Measurements from ENCODE around the gene PRKCE. TPM values are rescaled to one million over a fixed set of nuclear protein-coding genes. Genes with fewer than 3 reads are reported as not detected.

The PRKCE gene
- total and polyA plus RNA-seq, 2 experiments from 2014 or later = 9.6 to 11.9 TPM

GRCh38 chr2:45925636-45926366 is 274.3 kb downstream of the PRKCE start:
- H3K4me1 ChIP-seq (ENCODE audit: insufficient read depth) = peaks cover 7% of the 10 kb centered on the region
- no peak overlapping the region for H2AFZ ChIP-seq
- no peaks in the 10 kb centered on the region for H3K9me2 ChIP-seq (replicated peaks; ENCODE audit: insufficient read depth)
- H3K27ac ChIP-seq = no peak overlapping the region
- H3K36me3 ChIP-seq (replicated peaks; ENCODE audit: insufficient read depth, low read depth) = no peaks in the 10 kb centered on the region
- no peaks in the 10 kb centered on the region for H3K79me2 ChIP-seq
- no peak for DNase-seq (ENCODE audit: low spot score)
- H3K9me3 ChIP-seq (ENCODE audit: low read depth) = no peaks in the 10 kb centered on the region
- no peak overlapping the region for H3K4me2 ChIP-seq
- 87% methylated on average over 8 of the region's 8 CpGs for WGBS (ENCODE audit: low lambda C conversion rate, missing lambda C conversion rate)
- TF ChIP-seq EZH2phosphoT487 (IDR thresholded peaks at IDR 0.05; ENCODE audit: low read depth, severe bottlenecking, unreplicated experiment) (no peak), EZH2 (IDR thresholded peaks at IDR 0.05; ENCODE audit: borderline replicate concordance) (no peak), CTCF (IDR thresholded peaks at IDR 0.05; ENCODE audit: poor library complexity) (no peak)
- H3K27me3 ChIP-seq = no peaks in the 10 kb centered on the region
- H4K20me1 ChIP-seq (ENCODE audit: insufficient read depth, poor library complexity, severe bottlenecking) = no peaks in the 10 kb centered on the region
- H3K4me3 ChIP-seq = no peak overlapping the region

- TF ChIP-seq CTCF (IDR thresholded peaks at IDR 0.05; ENCODE audit: poor library complexity) = no peak
- WGBS (ENCODE audit: low lambda C conversion rate, missing lambda C conversion rate) = 91% methylated on average over 10 of the region's 10 CpGs
- Histone ChIP-seq H2AFZ (no peak overlapping the region), H3K36me3 (replicated peaks; ENCODE audit: insufficient read depth, low read depth) (no peaks in the 10 kb centered on the region), H3K79me2 (no peaks in the 10 kb centered on the region), H3K27me3 (no peaks in the 10 kb centered on the region), H3K27ac (no peak overlapping the region), H3K4me1 (ENCODE audit: insufficient read depth) (no peaks in the 10 kb centered on the region), H3K9me3 (ENCODE audit: low read depth) (no peaks in the 10 kb centered on the region), H3K4me3 (no peak overlapping the region), H3K9me2 (replicated peaks; ENCODE audit: insufficient read depth) (no peaks in the 10 kb centered on the region), H4K20me1 (ENCODE audit: insufficient read depth, poor library complexity, severe bottlenecking) (no peaks in the 10 kb centered on the region), H3K4me2 (no peak overlapping the region)
- no peak for DNase-seq (ENCODE audit: low spot score)
Observed at GRCh38 chr2:45928946-45929345, 277.5 kb downstream of the PRKCE start.

- 92% methylated on average over 6 of the region's 6 CpGs for WGBS (ENCODE audit: low lambda C conversion rate, missing lambda C conversion rate)
- Histone ChIP-seq H3K4me2 (no peak overlapping the region), H3K9me3 (ENCODE audit: low read depth) (no peaks in the 10 kb centered on the region)
Observed at GRCh38 chr2:45929674-45930395, 278.4 kb downstream of the PRKCE start.

More at GRCh38 chr2:45929674-45930395, 278.4 kb downstream of the PRKCE start:
- peak overlapping the region; percentile 41 for H3K27ac ChIP-seq
- H3K79me2 ChIP-seq = no peaks in the 10 kb centered on the region
- no peak overlapping the region for H2AFZ ChIP-seq
- no peaks in the 10 kb centered on the region for H3K4me1 ChIP-seq (ENCODE audit: insufficient read depth)
- TF ChIP-seq EZH2phosphoT487 (IDR thresholded peaks at IDR 0.05; ENCODE audit: low read depth, severe bottlenecking, unreplicated experiment) (no peak), CTCF (IDR thresholded peaks at IDR 0.05; ENCODE audit: poor library complexity) (no peak), EZH2 (IDR thresholded peaks at IDR 0.05; ENCODE audit: borderline replicate concordance) (no peak)
- H4K20me1 ChIP-seq (ENCODE audit: insufficient read depth, poor library complexity, severe bottlenecking) = no peaks in the 10 kb centered on the region
- no peaks in the 10 kb centered on the region for H3K9me2 ChIP-seq (replicated peaks; ENCODE audit: insufficient read depth)
- DNase-seq (ENCODE audit: low spot score) = no peak
- H3K4me3 ChIP-seq = no peak overlapping the region
- H3K27me3 ChIP-seq = no peaks in the 10 kb centered on the region
- no peaks in the 10 kb centered on the region for H3K36me3 ChIP-seq (replicated peaks; ENCODE audit: insufficient read depth, low read depth)
